ENCODE measurements around the gene RPTOR.

RPTOR gene

GRCh38 chr17:81002409-81003361 is 458.0 kb downstream of the RPTOR start (continued):
- 0 out of 2 replicates have a peak, but pooled peaks have one; percentile 21 for TF ChIP-seq ZNF692 (tag by site-specific recombination; IDR thresholded peaks at IDR 0.05)
- TF ChIP-seq AEBP2 (tag by site-specific recombination; IDR thresholded peaks at IDR 0.05; ENCODE audit: borderline replicate concordance) = no peak
- no peak for TF ChIP-seq ZNF560 (tag by site-specific recombination; IDR thresholded peaks at IDR 0.05; ENCODE audit: borderline replicate concordance)
- TF ChIP-seq ZNF114 (tag by site-specific recombination; IDR thresholded peaks at IDR 0.05) = no peak
- TF ChIP-seq FEZF1 (tag by site-specific recombination; IDR thresholded peaks at IDR 0.05) = peak; percentile 75
- TF ChIP-seq ZBTB17 (tag by site-specific recombination; IDR thresholded peaks at IDR 0.05) = peak; percentile 88
- peak; percentile 86 for TF ChIP-seq ZNF660 (tag by site-specific recombination; IDR thresholded peaks at IDR 0.05)
- no peak; the same call in 1 of the 2 replicates for TF ChIP-seq PRDM2 (tag by site-specific recombination; IDR thresholded peaks at IDR 0.05; ENCODE audit: borderline replicate concordance)
- no peak for TF ChIP-seq YY1 (tag by site-specific recombination; IDR thresholded peaks at IDR 0.05)
- no peak for TF ChIP-seq GLI4 (tag by site-specific recombination; IDR thresholded peaks at IDR 0.05)
- TF ChIP-seq ZFP41 (tag by site-specific recombination; IDR thresholded peaks at IDR 0.05; ENCODE audit: borderline replicate concordance) = no peak
- TF ChIP-seq ZNF600 (tag by site-specific recombination; IDR thresholded peaks at IDR 0.05) = peak; percentile 87
- peak; percentile 33 for TF ChIP-seq SP2 (tag by site-specific recombination; IDR thresholded peaks at IDR 0.05)
- no peak for TF ChIP-seq ZNF747 (tag by site-specific recombination; IDR thresholded peaks at IDR 0.05)
- TF ChIP-seq CTCF (tag by site-specific recombination; IDR thresholded peaks at IDR 0.05) = no peak
- 0 out of 2 replicates have a peak, but pooled peaks have one; percentile 38 for TF ChIP-seq ZNF391 (tag by site-specific recombination; IDR thresholded peaks at IDR 0.05; ENCODE audit: borderline replicate concordance, low read depth)
- no peak for TF ChIP-seq ZNF214 (tag by site-specific recombination; IDR thresholded peaks at IDR 0.05; ENCODE audit: borderline replicate concordance)
- TF ChIP-seq ZNF629 (tag by site-specific recombination; IDR thresholded peaks at IDR 0.05) = peak; percentile 93
- no peak for TF ChIP-seq ZNF510 (tag by site-specific recombination; IDR thresholded peaks at IDR 0.05; ENCODE audit: insufficient replicate concordance)
- TF ChIP-seq ZNF548 (tag by site-specific recombination; IDR thresholded peaks at IDR 0.05) = no peak
- peak; percentile 84 for TF ChIP-seq ZNF366 (tag by site-specific recombination; conservative IDR thresholded peaks at IDR 0.05)
- TF ChIP-seq ATF2 (tag by site-specific recombination; IDR thresholded peaks at IDR 0.05; ENCODE audit: low read depth) = 0 out of 2 replicates have a peak, but pooled peaks have one; percentile 46
- TF ChIP-seq ZBTB8A (tag by site-specific recombination; IDR thresholded peaks at IDR 0.05) = peak; percentile 66
- no peak for TF ChIP-seq ZNF175 (tag by site-specific recombination; IDR thresholded peaks at IDR 0.05)
- TF ChIP-seq ZNF26 (tag by site-specific recombination; IDR thresholded peaks at IDR 0.05) = no peak
